Left lobe of liver (tissue), 2 donors: ENCODE data around the gene HOXA6. TPM values are rescaled to one million over a fixed set of nuclear protein-coding genes. Genes with fewer than 3 reads are reported as not detected.

Experiments used
- ATAC-seq: fragments of 200-7000 bp; cut with Tn5 transposase; one replicate; pipeline ENCODE4 v1.9.1; 2020; ENCODE audit warnings: mild to moderate bottlenecking, moderate library complexity
- DNase-seq: peaks from one replicate; pipeline ENCODE4 v3.0.0-alpha.2; 2020; ENCODE audit warnings: low spot score
- total RNA-seq: library from RNA; stranded (reverse); gene quantifications from one replicate; pipeline ENCODE4 v1.2.1, GENCODE V29; 2021
- donor health status: DM: no; HTN: no; CAD: no; lungs with moderate emphysema.
- donor health status: DM: no; HTN: yes; CAD: no.

Gene HOXA6
- total RNA-seq = not detected

GRCh38 chr7:27147199-27148030, at the start of gene HOXA6:
Gene HOXA6, minus strand, starts transcription at chr7:27147774. Its CDS starts 25 bp downstream, at chr7:27147749.
- ATAC-seq = no peak
- DNase-seq = peak; percentile 43

- DNase-seq (peak; percentile 78), ATAC-seq (peak; percentile 78)
Measured at GRCh38 chr7:27196287-27196767, 48.8 kb upstream of the HOXA6 start.

GRCh38 chr7:27194686-27195379, 47.3 kb upstream of the HOXA6 start:
- DNase-seq = no peak
- no peak for ATAC-seq

- DNase-seq (no peak), ATAC-seq (no peak)
Measured at GRCh38 chr7:27194002-27194352, 46.4 kb upstream of the HOXA6 start.

- no peak for ATAC-seq
- DNase-seq = no peak
Measured at GRCh38 chr7:27193335-27194001, 45.9 kb upstream of the HOXA6 start.

GRCh38 chr7:27192546-27193334, 45.2 kb upstream of the HOXA6 start:
- ATAC-seq (peak; percentile 43), DNase-seq (no peak)

- ATAC-seq (peak; percentile 16), DNase-seq (no peak)
Measured at GRCh38 chr7:27191833-27192545, 44.4 kb upstream of the HOXA6 start.

GRCh38 chr7:27191161-27191731, 43.7 kb upstream of the HOXA6 start:
- DNase-seq = no peak
- no peak for ATAC-seq

- ATAC-seq = no peak
- no peak for DNase-seq
Measured at GRCh38 chr7:27189997-27190748, 42.6 kb upstream of the HOXA6 start.

GRCh38 chr7:27189295-27189996, 41.9 kb upstream of the HOXA6 start:
- no peak for DNase-seq
- no peak for ATAC-seq

GRCh38 chr7:27188386-27189294, 41.1 kb upstream of the HOXA6 start:
- ATAC-seq (no peak), DNase-seq (no peak)

- ATAC-seq (no peak), DNase-seq (peak; percentile 4)
Measured at GRCh38 chr7:27187475-27188385, 40.2 kb upstream of the HOXA6 start.

- DNase-seq = no peak
Measured at GRCh38 chr7:27186668-27187474, 39.3 kb upstream of the HOXA6 start.

GRCh38 chr7:27185854-27186667, 38.5 kb upstream of the HOXA6 start:
- no peak for ATAC-seq
- DNase-seq = peak; percentile 32

More at GRCh38 chr7:27186668-27187474, 39.3 kb upstream of the HOXA6 start:
- ATAC-seq = no peak
